ENCODE measurements around the gene NDUFS5. TPM values are rescaled to one million over a fixed set of nuclear protein-coding genes. Genes with fewer than 3 reads are reported as not detected.
"Not testable (repeated sequence)": the region's sequence is repeated elsewhere in the genome, so short reads cannot be mapped to it uniquely, and the experiment has no call there.

Gene NDUFS5
- total RNA-seq, 1 donor from 2014 or later: 496 TPM

DNA sequence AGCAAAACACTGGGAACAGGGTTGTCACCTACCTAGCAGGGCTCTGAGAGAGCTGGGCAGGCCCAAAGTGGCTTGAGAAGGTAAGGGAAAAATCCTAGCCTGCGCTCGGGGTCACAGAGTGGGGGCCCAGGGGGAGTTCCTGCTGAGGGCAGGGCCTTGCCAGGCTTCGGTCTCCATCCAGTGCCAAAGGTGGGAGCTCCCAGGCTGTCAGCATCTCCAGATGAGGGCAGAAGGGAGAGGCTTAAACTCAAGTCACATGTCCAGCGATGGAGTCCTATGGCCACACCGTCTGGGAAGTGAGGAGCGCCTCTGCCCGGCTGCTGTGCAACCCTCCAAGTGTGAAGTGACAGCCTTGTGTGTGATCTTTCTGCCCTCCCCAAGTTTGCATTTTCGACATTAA lies 11.2 kb upstream of the NDUFS5 start:
- DNase-seq (ENCODE audit: extremely low read depth, low read depth, low spot score): not testable (repeated sequence)

DNA sequence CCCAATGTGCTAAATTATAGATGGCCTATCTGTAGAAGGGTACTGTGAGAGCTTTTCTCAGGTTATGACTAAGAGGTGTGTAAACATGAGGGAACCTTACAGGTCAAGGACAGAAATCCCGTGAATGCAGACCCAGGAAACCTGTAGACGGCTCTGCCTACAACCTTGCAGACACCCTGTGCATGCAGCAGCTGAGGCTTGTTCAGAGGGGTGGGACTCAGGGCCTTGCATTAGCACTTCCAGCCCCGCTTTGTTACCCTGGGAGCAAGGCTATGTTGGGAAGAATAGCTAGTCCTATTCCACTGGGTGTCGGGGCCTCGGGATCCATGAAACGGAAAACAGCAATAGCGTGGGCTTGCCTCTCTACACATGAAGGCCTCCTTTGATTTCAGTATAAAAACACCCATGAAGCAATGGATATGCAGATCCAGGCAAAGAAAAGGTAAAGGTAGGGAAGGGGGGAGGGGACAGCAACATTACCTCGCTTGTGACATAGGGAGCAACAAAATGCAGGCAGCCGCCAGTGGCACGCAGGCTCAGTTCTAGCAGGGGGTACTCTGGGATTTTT lies 9.5 kb upstream of the NDUFS5 start:
- no peak for DNase-seq (ENCODE audit: extremely low read depth, low read depth, low spot score)

DNA sequence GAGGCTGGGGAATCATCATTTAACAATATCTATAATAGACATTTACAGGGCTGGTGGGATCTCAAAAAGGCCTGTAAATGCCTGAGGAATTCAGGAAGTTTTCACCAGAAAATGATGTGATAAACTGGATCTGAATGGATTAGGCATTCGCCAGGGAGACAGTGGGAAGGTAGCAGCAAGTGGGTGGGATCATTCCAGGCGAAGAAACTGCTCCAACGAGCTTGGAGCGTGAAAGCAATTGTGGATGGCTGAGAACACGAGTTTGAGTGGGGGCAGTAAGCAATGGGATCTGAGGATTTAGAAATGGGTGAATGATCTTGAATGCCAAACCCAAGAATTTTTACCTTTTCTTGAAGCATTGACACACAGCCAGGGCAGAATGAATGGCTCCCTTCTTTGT lies 8.9 kb upstream of the NDUFS5 start:
- DNase-seq (ENCODE audit: extremely low read depth, low read depth, low spot score): no peak

DNA sequence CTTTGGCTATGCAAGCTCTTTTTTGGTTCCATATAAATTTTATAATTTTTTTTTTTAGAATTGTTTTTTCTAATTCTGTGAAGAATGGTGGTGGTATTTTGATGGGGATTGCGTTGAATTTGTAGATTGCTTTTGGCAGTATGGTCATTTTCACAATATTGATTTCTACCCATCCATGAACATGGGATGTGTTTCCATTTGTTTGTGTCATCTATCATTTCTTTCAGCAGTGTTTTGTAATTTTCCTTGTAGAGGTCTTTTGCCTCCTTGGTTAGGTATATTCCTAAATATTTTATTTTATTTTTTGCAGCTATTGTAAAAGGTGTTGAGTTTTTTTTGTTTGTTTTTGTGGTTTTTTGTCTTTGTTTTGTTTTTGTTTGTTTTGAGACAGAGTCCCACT lies 5.7 kb upstream of the NDUFS5 start:
- not testable (repeated sequence) for DNase-seq (ENCODE audit: extremely low read depth, low read depth, low spot score)

DNA sequence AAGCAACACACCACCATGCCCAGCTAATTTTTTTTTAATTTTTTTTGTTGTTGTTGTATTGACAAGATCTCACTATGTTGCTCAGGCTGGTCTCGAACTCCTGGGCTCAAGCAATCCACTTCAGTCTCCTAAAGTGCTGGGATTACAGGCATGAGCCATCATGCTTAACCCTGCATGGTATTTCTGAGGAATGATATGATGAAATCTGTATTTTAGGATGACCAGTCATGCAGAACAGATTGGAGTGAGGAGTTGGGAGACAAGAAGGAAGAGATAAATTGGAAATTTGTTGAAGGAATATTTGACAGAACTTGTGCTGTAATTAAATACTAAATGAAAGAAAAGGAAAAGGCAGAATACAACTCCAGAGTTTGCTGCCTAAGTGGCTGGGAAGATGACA lies 4.7 kb upstream of the NDUFS5 start:
- no peak for DNase-seq (ENCODE audit: extremely low read depth, low read depth, low spot score)

DNA sequence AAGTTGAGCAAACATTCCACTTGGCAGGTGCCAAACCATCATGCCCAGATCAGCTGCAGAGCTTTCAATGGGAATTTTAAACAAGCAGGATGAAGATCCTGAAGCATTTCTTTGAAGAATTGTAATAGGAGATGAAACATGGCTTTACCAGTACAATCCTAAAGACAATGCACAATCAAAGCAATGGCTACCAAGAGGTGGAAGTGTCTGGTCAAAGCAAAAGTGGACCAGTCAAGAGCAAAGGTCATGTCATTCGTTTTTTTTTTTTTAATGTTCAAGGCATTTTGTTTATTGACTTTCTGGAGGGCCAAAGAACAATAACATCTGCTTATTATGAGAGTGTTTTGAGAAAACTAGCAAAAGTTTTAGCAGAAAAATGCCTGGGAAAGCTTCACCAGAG lies 3.0 kb upstream of the NDUFS5 start:
- DNase-seq (ENCODE audit: extremely low read depth, low read depth, low spot score): no peak

DNA sequence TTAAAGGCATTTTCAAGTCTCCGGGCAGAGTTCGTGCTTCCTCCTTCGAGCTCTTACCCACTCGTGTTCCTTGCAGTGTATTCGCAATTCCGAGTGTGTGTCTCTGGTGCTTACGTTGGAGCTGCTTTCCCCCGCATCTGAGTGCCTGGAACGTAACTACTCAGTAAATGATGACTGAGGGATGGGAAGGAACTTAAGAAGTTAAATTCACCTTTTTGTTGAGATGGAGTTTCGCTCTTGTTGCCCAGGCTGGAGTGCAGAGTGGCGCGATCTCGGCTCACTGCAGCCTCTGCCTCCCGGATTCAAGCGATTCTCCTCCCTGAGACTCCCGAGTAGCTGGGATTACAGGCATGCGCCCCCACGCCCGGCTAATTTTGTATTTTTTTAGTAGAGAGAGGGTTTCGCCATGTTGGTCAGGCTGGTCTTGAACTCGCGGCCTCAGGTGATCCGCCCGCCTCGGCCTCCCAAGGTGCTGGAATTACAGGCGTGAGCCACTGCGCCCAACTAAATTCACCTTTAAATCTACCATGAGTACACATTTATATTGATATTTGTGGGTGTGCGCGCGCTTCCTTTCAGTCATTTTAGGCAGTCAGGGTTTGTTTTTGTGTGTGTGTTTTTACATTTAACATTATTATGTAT lies 837 bp downstream of the NDUFS5 start:
- DNase-seq (ENCODE audit: extremely low read depth, low read depth, low spot score): no peak

DNA sequence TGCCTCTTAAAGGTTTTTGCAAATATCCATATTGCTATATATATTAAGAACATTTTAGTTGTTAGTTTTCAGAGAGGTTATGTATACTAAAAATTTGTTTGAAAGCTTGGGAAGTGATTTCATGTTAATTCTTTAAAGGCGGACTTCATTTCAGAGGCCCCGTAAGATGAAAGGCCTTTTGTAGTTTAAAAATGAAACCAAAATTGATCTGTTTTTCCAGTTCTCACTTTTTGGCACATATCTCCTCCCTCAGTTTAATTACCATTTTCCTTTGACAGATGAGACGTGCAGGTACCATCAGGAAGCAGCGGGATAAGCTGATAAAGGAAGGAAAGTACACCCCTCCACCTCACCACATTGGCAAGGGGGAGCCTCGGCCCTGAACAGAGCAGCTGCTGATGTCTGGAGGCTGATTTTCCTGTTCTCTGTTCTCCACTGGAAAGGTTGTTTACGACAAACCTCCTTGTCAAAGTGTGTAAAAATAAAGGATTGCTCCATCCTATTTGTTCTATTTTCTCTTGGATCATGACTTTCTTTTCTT lies 8.0 kb downstream of the NDUFS5 start:
- no peak for DNase-seq (ENCODE audit: extremely low read depth, low read depth, low spot score)

DNA sequence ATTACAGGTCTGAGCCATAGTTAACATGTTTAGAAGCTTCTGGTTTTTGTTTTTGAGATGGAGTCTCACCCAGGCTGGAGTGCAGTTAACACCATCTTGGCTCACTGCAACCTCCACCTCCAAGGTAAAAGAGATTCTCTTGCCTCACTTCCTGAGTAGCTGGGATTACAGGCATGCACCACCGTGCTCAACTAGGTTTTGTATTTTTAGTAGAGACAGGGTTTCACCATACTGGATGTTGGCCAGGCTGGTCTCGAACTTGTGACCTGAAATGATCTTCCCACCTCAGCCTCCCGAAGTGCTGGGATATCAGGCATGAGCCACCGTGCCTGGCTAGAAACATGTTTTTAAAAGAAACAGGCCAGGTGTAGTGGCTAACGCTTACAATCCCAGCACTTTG lies 10.5 kb downstream of the NDUFS5 start:
- no peak for DNase-seq (ENCODE audit: extremely low read depth, low read depth, low spot score)

DNA sequence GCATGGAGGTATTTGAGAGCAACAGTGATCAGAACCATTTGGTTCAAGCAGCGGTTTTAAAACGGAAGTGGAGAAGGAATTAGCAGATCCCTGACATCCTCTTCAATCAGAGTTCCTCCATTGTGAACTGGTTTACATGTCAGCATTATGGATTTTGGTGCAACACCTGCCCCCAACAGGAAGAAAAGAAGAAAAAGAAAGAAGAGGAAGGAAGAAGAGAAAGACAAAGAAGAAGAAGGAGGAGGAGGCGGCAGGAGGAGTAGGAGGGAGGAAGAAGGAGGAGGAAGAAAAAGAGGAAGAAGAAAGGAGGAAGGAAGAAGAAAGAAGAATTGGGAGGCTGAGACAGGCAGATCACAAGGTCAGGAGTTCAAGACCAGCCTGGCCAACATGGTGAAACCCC lies 17.4 kb downstream of the NDUFS5 start:
- DNase-seq (ENCODE audit: extremely low read depth, low read depth, low spot score): no peak

DNA sequence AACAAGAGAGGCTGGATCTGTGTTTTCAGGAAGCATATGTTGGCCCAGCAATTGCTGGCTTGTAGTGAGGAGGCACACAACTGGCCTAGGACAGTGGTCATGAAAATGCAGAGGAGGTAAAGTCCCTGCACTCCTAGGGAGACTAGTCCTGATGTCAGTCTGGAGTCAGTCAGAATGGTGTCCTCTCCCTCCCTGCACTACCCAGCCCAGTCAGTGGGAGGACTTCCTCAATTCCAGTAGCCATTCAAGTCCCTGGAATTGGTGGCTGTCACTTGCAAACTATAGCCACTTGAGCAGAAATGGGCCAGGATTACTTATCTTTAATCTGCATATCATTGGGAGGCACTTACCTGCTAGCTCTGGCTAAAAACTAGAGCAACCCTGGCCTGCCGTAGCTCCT lies 18.6 kb downstream of the NDUFS5 start:
- no peak for DNase-seq (ENCODE audit: extremely low read depth, low read depth, low spot score)

DNA sequence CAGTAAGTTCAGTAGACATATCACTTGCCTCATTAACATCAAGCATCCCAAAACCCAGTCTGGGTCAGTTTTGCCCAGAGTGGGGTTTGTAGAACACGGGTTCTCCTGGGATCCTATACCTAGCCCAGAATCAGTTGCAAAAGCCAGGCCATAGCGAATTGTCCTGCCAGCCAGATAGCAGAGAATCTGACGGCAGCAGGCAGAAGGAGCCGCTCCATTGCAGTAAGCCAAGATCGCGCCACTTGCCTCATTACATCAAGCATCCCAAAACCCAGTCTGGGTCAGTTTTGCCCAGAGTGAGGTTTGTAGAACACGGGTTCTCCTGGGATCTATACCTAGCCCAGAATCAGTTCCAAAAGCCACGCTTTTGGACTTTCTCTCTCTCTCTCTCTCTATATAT lies 19.1 kb downstream of the NDUFS5 start:
- DNase-seq (ENCODE audit: extremely low read depth, low read depth, low spot score): no peak

DNA sequence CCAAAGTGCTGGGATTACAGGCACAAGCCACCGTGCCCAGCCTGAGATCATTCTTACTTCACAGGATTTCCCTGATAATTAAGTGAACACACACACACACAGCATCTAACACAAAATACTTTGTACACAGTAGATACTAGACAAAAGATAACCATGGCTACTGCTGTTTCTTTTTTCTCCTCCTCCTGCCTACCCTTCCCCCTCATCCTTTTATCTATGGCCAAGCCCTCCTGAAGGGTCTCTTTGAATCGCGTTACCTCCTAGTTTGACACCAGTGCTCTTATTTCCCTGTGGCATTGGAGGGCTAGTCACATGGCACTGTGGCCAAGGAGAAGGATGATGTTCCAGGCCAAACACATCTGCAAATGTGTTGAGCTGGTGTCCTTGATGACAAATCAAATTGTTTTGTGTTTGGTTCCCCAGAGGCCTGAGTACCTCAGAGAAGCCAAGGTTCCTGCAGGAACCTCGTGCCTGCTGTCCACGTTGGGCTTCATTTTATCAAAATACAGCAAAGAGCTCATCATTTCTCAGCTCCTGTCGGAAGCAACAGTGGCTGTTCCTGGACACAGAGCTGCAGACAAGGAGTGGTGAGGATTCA lies 20.6 kb downstream of the NDUFS5 start:
- DNase-seq (ENCODE audit: extremely low read depth, low read depth, low spot score): no peak

DNA sequence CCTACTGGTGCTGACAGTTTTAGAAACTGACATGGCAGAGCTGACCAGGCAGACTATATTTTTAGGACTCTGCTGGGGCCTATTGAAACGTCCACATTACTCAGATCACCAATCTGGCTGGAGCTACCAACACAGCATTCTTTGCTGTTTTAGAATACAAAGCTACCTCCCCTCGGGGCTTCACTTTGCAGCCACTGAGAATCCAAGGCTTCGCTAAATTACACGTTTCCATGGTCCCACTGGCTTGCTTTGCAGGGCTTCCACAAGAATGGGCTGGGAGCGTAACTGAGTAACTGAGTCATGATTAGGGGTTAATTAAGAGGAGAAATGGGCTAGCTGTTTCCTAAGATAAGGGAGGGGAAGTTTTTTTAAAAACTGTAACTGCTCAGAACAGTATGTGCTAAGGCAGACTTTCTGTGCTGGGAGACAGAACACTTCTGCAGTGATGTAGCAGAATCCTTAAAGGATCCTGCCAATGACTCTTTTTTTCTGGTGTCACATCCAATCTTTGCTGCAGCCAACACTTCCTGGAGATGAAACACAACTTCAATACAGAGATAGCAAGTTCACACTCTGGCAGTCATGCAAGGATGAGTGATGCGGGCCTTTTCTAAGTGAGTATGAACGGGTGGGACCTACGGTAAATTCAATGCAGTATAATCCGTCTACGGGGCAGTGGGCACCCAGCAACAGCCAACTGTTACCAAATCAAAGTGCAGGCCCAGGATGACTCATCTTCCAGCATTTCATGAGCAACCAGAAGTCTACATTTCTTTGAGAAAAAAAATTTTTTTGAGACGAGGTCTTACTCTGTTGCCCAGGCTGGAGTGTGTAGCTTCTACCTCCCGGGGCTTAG lies 21.5 kb downstream of the NDUFS5 start:
- peak; percentile 70 for DNase-seq (ENCODE audit: extremely low read depth, low read depth, low spot score)

DNA sequence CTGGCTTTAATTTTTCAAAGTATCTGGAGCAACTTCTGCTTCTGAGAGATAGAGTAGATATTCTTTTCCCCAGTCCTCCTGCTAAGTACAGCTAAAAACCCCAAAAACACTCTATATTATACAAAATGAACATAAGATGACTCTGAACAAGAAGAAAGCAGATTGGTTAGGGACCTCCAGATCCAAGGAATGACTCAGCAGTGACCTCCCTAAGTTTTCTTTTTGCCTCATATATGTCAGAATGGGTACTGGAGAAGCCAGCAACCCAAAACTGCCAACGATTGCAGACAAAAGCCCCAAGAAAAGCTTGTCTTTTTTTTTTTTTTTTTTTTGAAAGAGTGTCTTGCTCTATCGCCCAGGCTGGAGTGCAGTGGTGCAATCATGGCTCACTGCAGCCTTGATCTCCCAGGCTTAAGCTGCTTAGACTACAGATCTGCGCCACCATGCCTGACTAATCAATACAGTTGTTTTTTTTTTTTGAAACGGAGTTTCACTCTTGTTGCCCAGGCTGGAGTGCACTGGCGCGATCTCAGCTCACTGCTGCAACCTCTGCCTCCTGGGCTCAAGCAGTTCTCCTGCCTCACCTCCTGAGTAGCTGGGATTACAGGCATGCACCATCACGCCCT lies 22.7 kb downstream of the NDUFS5 start:
- no peak for DNase-seq (ENCODE audit: extremely low read depth, low read depth, low spot score)

DNA sequence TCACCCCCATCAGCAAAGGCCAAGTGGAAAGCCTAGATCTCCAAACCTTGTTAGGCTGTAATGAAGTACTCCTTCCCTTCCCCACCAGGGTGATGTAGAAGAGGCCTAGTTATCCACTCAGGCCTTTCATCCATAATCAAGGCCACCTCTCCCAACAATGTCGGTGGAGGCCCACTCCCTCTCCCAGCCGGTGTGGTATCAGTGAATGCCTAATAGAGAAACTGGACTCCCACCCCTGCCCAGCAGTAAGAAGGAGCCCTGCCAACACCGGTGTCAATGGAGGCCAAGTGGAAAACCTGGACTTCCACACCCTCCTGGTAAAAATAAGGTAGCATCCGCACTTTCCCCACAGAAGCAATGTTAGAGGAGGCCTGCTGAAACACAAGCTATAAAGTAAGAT lies 23.9 kb downstream of the NDUFS5 start:
- DNase-seq (ENCODE audit: extremely low read depth, low read depth, low spot score): no peak

DNA sequence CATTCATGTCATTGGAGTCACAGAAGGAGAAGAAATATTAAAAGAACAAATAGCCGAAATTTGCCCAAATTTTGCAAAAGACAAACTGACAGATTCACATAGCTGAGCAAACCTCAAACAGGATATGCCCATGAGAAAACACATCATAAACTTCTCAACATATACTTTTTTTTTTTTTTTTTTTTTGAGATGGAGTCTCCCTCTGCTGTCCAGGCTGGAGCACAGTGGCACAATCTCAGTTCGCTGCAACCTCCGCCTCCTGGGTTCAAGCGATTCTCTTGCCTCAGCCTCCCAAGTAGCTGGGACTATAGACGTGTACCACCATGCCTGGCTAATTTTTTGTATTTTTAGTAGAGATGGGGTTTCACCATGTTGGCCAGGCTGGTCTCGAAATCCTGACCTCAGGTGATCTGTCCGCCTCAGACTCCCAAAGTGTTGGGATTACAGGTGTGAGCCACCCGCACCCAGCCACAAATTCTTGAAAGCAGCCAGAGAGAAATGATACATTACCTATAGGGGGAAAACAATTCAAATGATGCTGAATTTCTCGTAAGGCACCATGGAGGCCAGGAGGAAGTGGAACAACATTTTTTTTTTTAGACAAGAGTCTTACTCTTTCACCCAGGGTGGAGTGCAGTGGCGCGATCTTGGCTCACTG lies 25.2 kb downstream of the NDUFS5 start:
- DNase-seq (ENCODE audit: extremely low read depth, low read depth, low spot score): not testable (repeated sequence)

DNA sequence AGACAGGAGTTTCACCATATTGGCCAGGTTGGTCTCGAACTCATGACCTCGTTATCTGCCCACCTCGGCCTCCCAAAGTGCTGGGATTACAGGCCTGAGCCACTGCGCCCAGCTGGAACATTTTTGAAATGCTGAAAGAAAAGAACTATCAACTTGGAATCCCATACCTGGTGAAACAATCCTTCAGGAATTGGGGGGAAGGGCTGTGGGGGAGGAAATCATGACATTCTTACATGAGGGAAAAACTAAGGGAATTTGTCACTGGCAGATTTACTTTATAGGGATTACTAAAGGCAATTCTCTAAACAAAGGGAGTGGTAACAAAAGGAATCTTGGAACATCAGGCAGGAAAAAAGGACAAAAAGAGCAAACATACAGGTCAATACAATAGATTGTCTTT lies 25.8 kb downstream of the NDUFS5 start:
- no peak for DNase-seq (ENCODE audit: extremely low read depth, low read depth, low spot score)

DNA sequence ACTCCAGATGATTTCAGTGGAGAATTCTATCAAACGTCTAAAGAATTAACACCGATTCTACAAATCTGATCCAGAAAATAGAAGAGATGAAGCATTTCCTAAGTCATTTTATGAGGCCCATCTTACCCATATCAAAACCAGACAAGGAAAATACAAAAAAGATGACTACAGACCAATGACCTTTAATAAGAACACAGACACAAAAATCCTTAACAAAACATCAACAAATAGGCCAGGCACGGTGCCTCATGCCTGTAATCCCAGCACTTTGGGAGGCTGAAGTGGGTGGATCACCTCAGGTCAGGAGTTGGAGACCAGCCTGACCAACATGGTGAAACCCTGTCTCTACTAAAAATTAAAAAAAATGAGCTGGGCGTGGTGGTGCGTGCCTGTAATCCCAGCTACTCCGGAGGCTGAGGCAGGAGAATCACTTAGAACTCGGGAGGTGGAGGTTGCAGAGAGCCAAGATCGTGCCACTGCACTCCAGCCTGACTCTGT lies 29.1 kb downstream of the NDUFS5 start:
- not testable (repeated sequence) for DNase-seq (ENCODE audit: extremely low read depth, low read depth, low spot score)

DNA sequence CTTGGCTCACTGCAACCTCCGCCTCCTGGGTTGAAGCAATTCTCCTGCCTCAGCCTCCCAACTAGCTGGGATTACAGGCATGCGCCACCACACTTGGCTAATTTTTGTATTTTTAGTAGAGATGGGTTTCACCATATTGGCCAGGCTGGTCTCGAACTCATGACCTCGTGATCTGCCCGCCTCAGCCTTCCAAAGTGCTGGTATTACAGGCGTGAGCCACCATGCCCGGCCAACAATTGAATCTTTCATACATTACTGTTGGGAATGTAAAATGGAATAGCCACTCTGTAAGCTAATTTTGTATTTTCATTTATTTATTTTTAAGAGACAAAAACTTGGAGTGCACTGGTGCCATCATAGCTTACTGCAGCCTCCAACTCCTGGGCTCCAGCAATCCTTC lies 35.4 kb downstream of the NDUFS5 start:
- not testable (repeated sequence) for DNase-seq (ENCODE audit: extremely low read depth, low read depth, low spot score)
